Endothelial cell of umbilical vein (primary cell): ENCODE data around the gene CDC40. TPM values are rescaled to one million over a fixed set of nuclear protein-coding genes. Genes with fewer than 3 reads are reported as not detected.

Source experiments
- BruUV-seq: library from RNA; stranded (reverse); fragments of 400-500 nt; replicated peaks from 2 replicates; lab custom pipeline; 2021; lab: Mats Ljungman, UMichigan
- CTCF ChIA-PET: fragments of 300-600, 350-600 bp; sonication (Branson Sonifier 250); formaldehyde crosslinking; loops from one replicate; lab custom pipeline; 2021; ENCODE audit warnings: antibody characterized with exemption, inconsistent platforms; lab: Charles Lee
- POLR2A ChIA-PET: fragments of 300-600, 350-600 bp; sonication (Branson Sonifier 250); formaldehyde crosslinking; loops from one replicate; lab custom pipeline; 2021; ENCODE audit warnings: antibody characterized with exemption, inconsistent platforms; lab: Charles Lee
- DNase-seq: peaks from one replicate; pipeline ENCODE4 v3.0.0-alpha.2; 2011; ENCODE audit warnings: low read depth, low spot score
- FAIRE-seq: peaks from 2 replicates; lab custom pipeline; 2011; peaks lifted over from hg19 to GRCh38; lab: Jason Lieb, UNC
- H2AFZ ChIP-seq: 2 replicates; pipeline ENCODE4 v1.6.0; 2012; ENCODE audit warnings: low read depth, low read length, control low read depth, inconsistent platforms
- H3K27ac ChIP-seq: 2 replicates; pipeline ENCODE4 v1.5.1; 2011; ENCODE audit warnings: low read depth, mild to moderate bottlenecking, control low read depth, low read length, moderate library complexity; ENCODE audit not compliant: insufficient read depth
- H3K27me3 ChIP-seq, 2 experiments: 2 replicates each; pipeline versions ENCODE4 v1.6.0 to v1.6.1; 2011; ENCODE audit warnings: low read length in 2 of 2, mixed read lengths in 1 of 2; ENCODE audit not compliant: control insufficient read depth in 2 of 2, insufficient read depth in 2 of 2
- H3K36me3 ChIP-seq, 2 experiments: 2 replicates in 1 of 2; 3 replicates in 1 of 2; pipeline ENCODE4 v1.5.1; 2011; ENCODE audit warnings: low read length in 2 of 2, mild to moderate bottlenecking in 1 of 2, moderate library complexity in 1 of 2; ENCODE audit not compliant: control insufficient read depth in 2 of 2, insufficient read depth in 2 of 2; ENCODE audit errors: extremely low read depth in 1 of 2
- H3K4me1 ChIP-seq: 3 replicates; pipeline ENCODE4 v1.5.1; 2011; ENCODE audit warnings: mild to moderate bottlenecking, low read length; ENCODE audit not compliant: control insufficient read depth, insufficient read depth; ENCODE audit errors: extremely low read depth
- H3K4me2 ChIP-seq: 2 replicates; pipeline ENCODE4 v1.6.1; 2011; ENCODE audit warnings: low read length, control low read depth, mixed read lengths; ENCODE audit not compliant: insufficient read depth
- H3K4me3 ChIP-seq, 3 experiments: fragments of 200-600 bp in 1 of 3; sonication (generic), shearing (Covaris generic) in 1 of 3; replicated peaks in 1 of 3; 2 replicates each; pipeline ENCODE4 v1.5.1; 2011 to 2016; ENCODE audit warnings: control low read depth in 3 of 3, low read length in 3 of 3, mild to moderate bottlenecking in 2 of 3, inconsistent platforms in 1 of 3, low read depth in 1 of 3, moderate library complexity in 1 of 3; ENCODE audit not compliant: insufficient read depth in 1 of 3
- H3K79me2 ChIP-seq: 2 replicates; pipeline ENCODE4 v1.6.0; 2012; ENCODE audit warnings: low read length, inconsistent platforms; ENCODE audit not compliant: control insufficient read depth, insufficient read depth
- H3K9ac ChIP-seq: replicated peaks from 2 replicates; pipeline ENCODE3; 2011; ENCODE audit warnings: low read length, control low read depth; ENCODE audit not compliant: insufficient read depth; ENCODE audit errors: extremely low read depth
- H3K9me1 ChIP-seq: replicated peaks from 3 replicates; pipeline ENCODE4 v1.6.0; 2011; ENCODE audit warnings: mild to moderate bottlenecking, low read length; ENCODE audit not compliant: control insufficient read depth, insufficient read depth; ENCODE audit errors: extremely low read depth
- H3K9me3 ChIP-seq: replicated peaks from 2 replicates; pipeline ENCODE4 v1.5.1; 2012; ENCODE audit warnings: low read length, inconsistent platforms; ENCODE audit not compliant: control insufficient read depth, insufficient read depth
- H4K20me1 ChIP-seq: replicated peaks from 2 replicates; pipeline ENCODE3; 2011; ENCODE audit warnings: mild to moderate bottlenecking, low read length; ENCODE audit not compliant: control insufficient read depth, insufficient read depth; ENCODE audit errors: extremely low read depth
- EZH2 ChIP-seq: IDR thresholded peaks from 2 replicates; pipeline ENCODE4 v1.6.1; 2012; ENCODE audit warnings: borderline replicate concordance, low read depth, mild to moderate bottlenecking, moderate library complexity, low read length, inconsistent platforms; ENCODE audit not compliant: severe bottlenecking
- GATA2 ChIP-seq: IDR thresholded peaks from 2 replicates; pipeline ENCODE4 v1.7.0; 2011; ENCODE audit warnings: low read depth, mild to moderate bottlenecking, moderate library complexity, mixed read lengths, low read length; ENCODE audit not compliant: insufficient read length, insufficient read depth
- JUN ChIP-seq: IDR thresholded peaks from 2 replicates; pipeline ENCODE4 v1.6.1; 2011; ENCODE audit warnings: borderline replicate concordance, low read depth; ENCODE audit not compliant: insufficient read length, insufficient read depth
- MYC ChIP-seq: IDR thresholded peaks from one replicate; pipeline ENCODE4 v1.6.1; 2011; ENCODE audit warnings: mild to moderate bottlenecking, low read depth, low read length
- POLR2A ChIP-seq: IDR thresholded peaks from 2 replicates; pipeline ENCODE4 v1.6.1; 2012; ENCODE audit warnings: low read depth, mild to moderate bottlenecking, control low read depth, low read length
- POLR2AphosphoS5 ChIP-seq: IDR thresholded peaks from 2 replicates; pipeline ENCODE4 v1.6.1; 2012; ENCODE audit warnings: low read depth, mild to moderate bottlenecking, control low read depth, low read length, moderate library complexity; ENCODE audit not compliant: insufficient read depth
- dilution Hi-C: fragments of 300-500 bp; cut with MboI; formaldehyde crosslinking; loops from one replicate; pipeline ENCODE4 v1.15.0; 2019; ENCODE audit warnings: low sequenced_read_pairs; ENCODE audit not compliant: extremely low pct_ligation_motif_present
- intact Hi-C: fragments of 100-400 bp; cut with micrococcal nuclease; formaldehyde crosslinking; loops from one replicate; pipeline ENCODE4 v1.10.0; 2022
- polyA plus RNA-seq, 4 experiments: library from polyadenylated mRNA; depleted of rRNA in 3 of 4; stranded (reverse) in 3 of 4; unstranded in 1 of 4; fragments of >200 nt; gene quantifications; 2 replicates each; pipeline versions ENCODE4 v1.2.1 to v1.2.3, GENCODE V29; 2011 to 2012; ENCODE audit warnings: missing spikeins in 1 of 4
- total RNA-seq: library from RNA; stranded (reverse); gene quantifications from 2 replicates; pipeline ENCODE4 v1.2.3, GENCODE V29; 2021
- TF ChIP-seq, protein P1 (sequence below), 2 donors: IDR thresholded peaks; 1 replicate in 1 of 2; 2 replicates in 1 of 2; pipeline ENCODE4 v1.5.1; 2011; ENCODE audit warnings: low read length in 2 of 2, mild to moderate bottlenecking in 2 of 2, moderate library complexity in 2 of 2, control low read depth in 1 of 2, inconsistent platforms in 1 of 2, low read depth in 1 of 2; ENCODE audit not compliant: insufficient read depth in 1 of 2; ENCODE audit errors: extremely low read depth in 1 of 2
- TF ChIP-seq, protein P2 (sequence below): IDR thresholded peaks from 2 replicates; pipeline ENCODE4 v1.6.1; 2011; ENCODE audit not compliant: insufficient read depth, insufficient read length

Gene CDC40
- total and polyA plus RNA-seq, 2 donors (not counting 3 experiments of a cell fraction or from before 2014, with no cell fraction given) = 7.2 to 18.5 TPM

DNA sequence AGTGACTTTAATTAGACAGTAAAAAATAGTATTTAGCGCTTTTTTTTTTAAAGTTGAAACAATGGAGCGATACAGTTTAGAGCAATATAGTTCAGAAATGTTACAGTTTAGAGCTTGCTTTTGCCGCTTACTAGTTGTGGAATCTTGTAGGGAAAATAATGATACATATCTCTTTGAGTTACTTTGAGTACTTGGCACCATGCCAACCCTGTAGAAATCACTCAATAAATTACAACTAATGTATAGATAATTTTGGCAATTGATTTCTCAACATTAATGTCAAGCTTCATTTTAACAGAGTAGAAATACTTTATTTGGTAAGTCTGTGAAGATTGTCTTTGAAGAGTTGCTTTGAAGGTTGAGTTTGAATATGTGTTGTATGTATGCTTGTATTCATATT is 27.4 kb downstream of the CDC40 start:
- Histone ChIP-seq H3K9ac (no peak overlapping the region), H2AFZ (no peak overlapping the region), H3K36me3 (peaks cover 5 to 12% of the 10 kb centered on the region in 2 experiments), H3K4me1 (no peaks in the 10 kb centered on the region), H3K27ac (no peak overlapping the region), H4K20me1 (no peaks in the 10 kb centered on the region), H3K4me3 (no peak overlapping the region), H3K9me3 (no peaks in the 10 kb centered on the region), H3K9me1 (no peaks in the 10 kb centered on the region), H3K4me2 (no peak overlapping the region), H3K27me3 (no peaks in the 10 kb centered on the region), H3K79me2 (peaks cover 2% of the 10 kb centered on the region)
- TF ChIP-seq POLR2A = no peak
- no peak for TF ChIP-seq POLR2AphosphoS5
- TF ChIP-seq, protein P1, sequence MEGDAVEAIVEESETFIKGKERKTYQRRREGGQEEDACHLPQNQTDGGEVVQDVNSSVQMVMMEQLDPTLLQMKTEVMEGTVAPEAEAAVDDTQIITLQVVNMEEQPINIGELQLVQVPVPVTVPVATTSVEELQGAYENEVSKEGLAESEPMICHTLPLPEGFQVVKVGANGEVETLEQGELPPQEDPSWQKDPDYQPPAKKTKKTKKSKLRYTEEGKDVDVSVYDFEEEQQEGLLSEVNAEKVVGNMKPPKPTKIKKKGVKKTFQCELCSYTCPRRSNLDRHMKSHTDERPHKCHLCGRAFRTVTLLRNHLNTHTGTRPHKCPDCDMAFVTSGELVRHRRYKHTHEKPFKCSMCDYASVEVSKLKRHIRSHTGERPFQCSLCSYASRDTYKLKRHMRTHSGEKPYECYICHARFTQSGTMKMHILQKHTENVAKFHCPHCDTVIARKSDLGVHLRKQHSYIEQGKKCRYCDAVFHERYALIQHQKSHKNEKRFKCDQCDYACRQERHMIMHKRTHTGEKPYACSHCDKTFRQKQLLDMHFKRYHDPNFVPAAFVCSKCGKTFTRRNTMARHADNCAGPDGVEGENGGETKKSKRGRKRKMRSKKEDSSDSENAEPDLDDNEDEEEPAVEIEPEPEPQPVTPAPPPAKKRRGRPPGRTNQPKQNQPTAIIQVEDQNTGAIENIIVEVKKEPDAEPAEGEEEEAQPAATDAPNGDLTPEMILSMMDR (IDR thresholded peaks at IDR 0.05; ENCODE audit: extremely low read depth in 1 of 2, insufficient read depth in 1 of 2, low read depth in 1 of 2, low read length in 2 of 2) = no peak
- TF ChIP-seq, protein P2, sequence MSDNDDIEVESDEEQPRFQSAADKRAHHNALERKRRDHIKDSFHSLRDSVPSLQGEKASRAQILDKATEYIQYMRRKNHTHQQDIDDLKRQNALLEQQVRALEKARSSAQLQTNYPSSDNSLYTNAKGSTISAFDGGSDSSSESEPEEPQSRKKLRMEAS = no peak
- TF ChIP-seq MYC = no peak
- no peak for TF ChIP-seq EZH2
- no peak for TF ChIP-seq JUN
- TF ChIP-seq GATA2 = no peak
- BruUV-seq = no TSS peak
- dilution Hi-C loops (no loop called here), intact Hi-C loops (no loop called here)
- POLR2A ChIA-PET = no interaction called here
- DNase-seq = no peak
- CTCF ChIA-PET = interaction anchor here (1.6 to 2.4 kb wide), 3 partner anchors 24 to 183 kb away, joined by 4 to 7 read pairs (median 6); no protein-coding TSS in a partner anchor
- FAIRE-seq = no peak
